Loucy (cell line): ENCODE data around the gene TBC1D30.

Experiments
- H2AFZ ChIP-seq: fragments of 200-600 bp; sonication (generic); 2 replicates; pipeline ENCODE4 v1.6.0; 2016; ENCODE audit warnings: antibody characterized with exemption, mild to moderate bottlenecking, low read length, moderate library complexity
- H3F3A ChIP-seq: fragments of 200-600 bp; 2 replicates; pipeline ENCODE4 v1.6.0; 2016; ENCODE audit warnings: antibody characterized with exemption, low read depth, mild to moderate bottlenecking
- H3K27me3 ChIP-seq: fragments of 200-600 bp; sonication (generic); 2 replicates; pipeline ENCODE4 v1.6.1; 2014; ENCODE audit warnings: low read length, mild to moderate bottlenecking; ENCODE audit not compliant: insufficient read depth, poor library complexity, severe bottlenecking
- H3K36me3 ChIP-seq: fragments of 200-600 bp; sonication (generic); 2 replicates; pipeline ENCODE4 v1.6.1; 2016; ENCODE audit warnings: low read length; ENCODE audit not compliant: insufficient read depth
- H3K4me1 ChIP-seq: fragments of 200-600 bp; sonication (generic); 2 replicates; pipeline ENCODE4 v1.5.1; 2014; ENCODE audit warnings: low read length, mild to moderate bottlenecking; ENCODE audit not compliant: insufficient read depth, poor library complexity, severe bottlenecking
- H3K4me2 ChIP-seq: fragments of 200-600 bp; sonication (generic); 2 replicates; pipeline ENCODE4 v1.6.0; 2014; ENCODE audit warnings: antibody characterized with exemption, low read length, low read depth, mild to moderate bottlenecking; ENCODE audit not compliant: poor library complexity, severe bottlenecking
- H3K4me3 ChIP-seq: fragments of 200-600 bp; sonication (generic); 2 replicates; pipeline ENCODE4 v1.5.1; 2014; ENCODE audit warnings: low read length, mild to moderate bottlenecking, mixed read lengths; ENCODE audit not compliant: poor library complexity, severe bottlenecking
- H3K79me2 ChIP-seq: fragments of 200-600 bp; sonication (generic); 2 replicates; pipeline ENCODE4 v1.6.1; 2014; ENCODE audit warnings: low read length; ENCODE audit not compliant: insufficient read depth
- H3K9ac ChIP-seq: fragments of 200-600 bp; sonication (generic); 2 replicates; pipeline ENCODE4 v1.6.0; 2014; ENCODE audit warnings: mild to moderate bottlenecking, low read depth, low read length, moderate library complexity; ENCODE audit not compliant: poor library complexity, severe bottlenecking
- H3K9me2 ChIP-seq: fragments of 200-600 bp; sonication (generic); replicated peaks from 2 replicates; pipeline ENCODE4 v1.6.1; 2016; ENCODE audit warnings: low read depth, low read length, mixed read lengths
- H3K9me3 ChIP-seq: fragments of 200-600 bp; sonication (generic); 2 replicates; pipeline ENCODE4 v1.6.1; 2014; ENCODE audit warnings: mild to moderate bottlenecking, antibody characterized with exemption, low read length, low read depth; ENCODE audit not compliant: insufficient read depth
- H4K20me1 ChIP-seq: fragments of 200-600 bp; sonication (generic); 2 replicates; pipeline ENCODE4 v1.6.0; 2014; ENCODE audit warnings: antibody characterized with exemption, low read length, mild to moderate bottlenecking; ENCODE audit not compliant: insufficient read depth, poor library complexity, severe bottlenecking
- CTCF ChIP-seq: fragments of 200-600 bp; sonication (generic); conservative IDR thresholded peaks from 2 replicates; pipeline ENCODE4 v1.5.1; 2014; ENCODE audit warnings: mild to moderate bottlenecking, antibody characterized with exemption, low read length
- EZH2phosphoT487 ChIP-seq: fragments of 200-600 bp; IDR thresholded peaks from 2 replicates; pipeline ENCODE4 v1.6.1; 2018; ENCODE audit warnings: antibody characterized with exemption, mild to moderate bottlenecking, moderate library complexity, borderline replicate concordance

The TBC1D30 gene

GRCh38 chr12:64909124-64909523 lies 84.7 kb downstream of the TBC1D30 start:
- Histone ChIP-seq H3K4me1 (no peaks in the 10 kb centered on the region), H3K79me2 (no peaks in the 10 kb centered on the region), H3K9me2 (no peaks in the 10 kb centered on the region), H2AFZ (no peak overlapping the region), H3K36me3 (no peaks in the 10 kb centered on the region), H3K9ac (no peak overlapping the region), H4K20me1 (no peaks in the 10 kb centered on the region), H3F3A (no peaks in the 10 kb centered on the region), H3K4me2 (no peak overlapping the region), H3K27me3 (peaks cover 11% of the 10 kb centered on the region), H3K9me3 (no peaks in the 10 kb centered on the region), H3K4me3 (no peak overlapping the region)
- TF ChIP-seq EZH2phosphoT487 (no peak), CTCF (no peak)

- TF ChIP-seq CTCF (no peak), EZH2phosphoT487 (no peak)
- no peaks in the 10 kb centered on the region for H3K9me3 ChIP-seq
- H3K79me2 ChIP-seq = no peaks in the 10 kb centered on the region
- H3K4me1 ChIP-seq = no peaks in the 10 kb centered on the region
- no peak overlapping the region for H2AFZ ChIP-seq
- H3K9me2 ChIP-seq = no peaks in the 10 kb centered on the region
- H3K4me3 ChIP-seq = no peak overlapping the region
- H3K36me3 ChIP-seq = no peaks in the 10 kb centered on the region
- peaks cover 5% of the 10 kb centered on the region for H3K27me3 ChIP-seq
- H3K9ac ChIP-seq = no peak overlapping the region
- H4K20me1 ChIP-seq = no peaks in the 10 kb centered on the region
- no peaks in the 10 kb centered on the region for H3F3A ChIP-seq
- no peak overlapping the region for H3K4me2 ChIP-seq
Measured at GRCh38 chr12:64911081-64911480, 86.6 kb downstream of the TBC1D30 start.

GRCh38 chr12:64911912-64912311 lies 87.5 kb downstream of the TBC1D30 start:
- TF ChIP-seq CTCF = no peak
- no peak for TF ChIP-seq EZH2phosphoT487
- H2AFZ ChIP-seq = no peak overlapping the region
- no peaks in the 10 kb centered on the region for H3K9me3 ChIP-seq
- no peaks in the 10 kb centered on the region for H3K9me2 ChIP-seq
- no peak overlapping the region for H3K4me3 ChIP-seq
- H3K27me3 ChIP-seq = no peaks in the 10 kb centered on the region
- H3K4me2 ChIP-seq = no peak overlapping the region
- no peaks in the 10 kb centered on the region for H3F3A ChIP-seq
- no peaks in the 10 kb centered on the region for H3K4me1 ChIP-seq
- H3K79me2 ChIP-seq = no peaks in the 10 kb centered on the region
- H3K9ac ChIP-seq = no peak overlapping the region
- no peaks in the 10 kb centered on the region for H3K36me3 ChIP-seq
- no peaks in the 10 kb centered on the region for H4K20me1 ChIP-seq
